DOHH2 (cell line): ENCODE data around the gene TIMM17B.

ENCODE experiments used
- H3F3A ChIP-seq: fragments of 200-600 bp; sonication (generic), shearing (Covaris generic); 2 replicates; pipeline ENCODE4 v1.6.0; 2016; ENCODE audit warnings: antibody characterized with exemption, mild to moderate bottlenecking; ENCODE audit not compliant: control insufficient read depth, insufficient read depth
- H3K27ac ChIP-seq: fragments of 200-600 bp; sonication (generic); 2 replicates; pipeline ENCODE4 v1.5.1; 2014; ENCODE audit warnings: low read depth, mild to moderate bottlenecking, low read length, moderate library complexity
- H3K27me3 ChIP-seq: fragments of 200-600 bp; sonication (generic); 2 replicates; pipeline ENCODE4 v1.6.1; 2014; ENCODE audit warnings: mild to moderate bottlenecking, low read length, mixed read lengths; ENCODE audit not compliant: control insufficient read depth
- H3K36me3 ChIP-seq: fragments of 200-600 bp; sonication (generic); 2 replicates; pipeline ENCODE4 v1.6.1; 2014; ENCODE audit warnings: mild to moderate bottlenecking, low read length, moderate library complexity, mixed read lengths; ENCODE audit not compliant: control insufficient read depth
- H3K4me1 ChIP-seq: fragments of 200-600 bp; sonication (generic); 2 replicates; pipeline ENCODE4 v1.6.1; 2014; ENCODE audit warnings: mild to moderate bottlenecking, low read length, mixed read lengths; ENCODE audit not compliant: control insufficient read depth
- H3K4me2 ChIP-seq: fragments of 200-600 bp; sonication (generic); 2 replicates; pipeline ENCODE4 v1.6.0; 2014; ENCODE audit warnings: mild to moderate bottlenecking, low read length, moderate library complexity
- H3K4me3 ChIP-seq: fragments of 200-600 bp; sonication (generic); 2 replicates; pipeline ENCODE4 v1.5.1; 2014; ENCODE audit warnings: mild to moderate bottlenecking, low read length, mixed read lengths
- H3K79me2 ChIP-seq: fragments of 200-600 bp; sonication (generic); 2 replicates; pipeline ENCODE4 v1.6.1; 2014; ENCODE audit warnings: mild to moderate bottlenecking, low read length, mixed read lengths; ENCODE audit not compliant: control insufficient read depth
- H3K9me2 ChIP-seq: fragments of 200-600 bp; sonication (generic); replicated peaks from 2 replicates; pipeline ENCODE4 v1.6.1; 2014; ENCODE audit warnings: mild to moderate bottlenecking, low read length, mixed read lengths; ENCODE audit not compliant: control insufficient read depth
- H3K9me3 ChIP-seq: fragments of 200-600 bp; sonication (generic); 2 replicates; pipeline ENCODE4 v1.6.1; 2014; ENCODE audit warnings: antibody characterized with exemption, low read length, mixed read lengths; ENCODE audit not compliant: control insufficient read depth, insufficient read depth
- H4K20me1 ChIP-seq: fragments of 200-600 bp; sonication (generic); 2 replicates; pipeline ENCODE4 v1.6.0; 2014; ENCODE audit warnings: low read depth, mild to moderate bottlenecking, antibody characterized with exemption, low read length, moderate library complexity; ENCODE audit not compliant: control insufficient read depth, insufficient read depth
- EZH2phosphoT487 ChIP-seq: fragments of 200-600 bp; sonication (generic); IDR thresholded peaks from 2 replicates; pipeline ENCODE4 v1.6.1; 2017; ENCODE audit warnings: borderline replicate concordance, mild to moderate bottlenecking, antibody characterized with exemption, low read length, moderate library complexity, mixed read lengths
- TF ChIP-seq, protein P1 (sequence below): fragments of 200-600 bp; sonication (generic); IDR thresholded peaks from one replicate; pipeline ENCODE4 v1.5.1; 2014; ENCODE audit warnings: antibody characterized with exemption, mild to moderate bottlenecking, low read depth, low read length; ENCODE audit not compliant: poor library complexity, severe bottlenecking

TIMM17B gene

DNA sequence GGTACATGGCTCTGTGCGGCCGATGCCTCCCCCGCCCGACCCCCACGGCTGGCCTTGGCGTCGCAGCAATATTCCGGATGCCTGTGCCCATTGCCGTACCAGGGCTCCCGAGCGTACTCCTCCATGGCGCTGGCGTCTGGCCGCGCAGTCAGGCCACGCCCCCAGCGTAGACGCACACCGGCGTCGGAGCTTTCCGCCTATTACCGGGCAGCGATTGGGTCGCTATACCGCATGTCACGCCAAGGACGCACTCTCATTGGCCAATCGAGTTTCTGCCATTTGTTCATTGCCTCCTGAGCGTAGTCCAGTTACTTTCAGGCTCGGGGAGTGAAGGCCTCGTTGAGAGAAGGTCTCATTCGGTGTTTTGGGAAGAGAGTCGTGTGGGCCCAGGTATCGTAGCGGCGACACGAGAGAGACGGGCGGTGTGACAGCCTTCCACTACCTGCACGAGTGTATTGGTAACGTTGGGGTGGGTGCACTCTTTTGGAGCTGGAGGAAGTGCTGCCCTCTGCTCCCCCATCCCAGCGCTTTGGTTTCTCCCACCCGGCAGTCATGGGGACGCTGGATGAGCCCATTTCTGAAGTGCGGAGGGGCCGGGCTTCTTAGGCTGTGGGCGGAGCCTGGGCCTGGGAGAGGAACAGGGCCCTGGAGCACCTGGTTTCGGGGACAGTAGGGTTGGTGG is at the start of gene TIMM17B, which contains the start of gene PQBP1:
Gene TIMM17B (minus strand): TSS at position 144 of the 682 bp plus-strand sequence. CDS start 19 bp downstream, at position 125.
Gene PQBP1 (plus strand): TSS at position 306 of the 682 bp plus-strand sequence. CDS start 580 bp downstream, outside the sequence.
- no peak for TF ChIP-seq EZH2phosphoT487
- TF ChIP-seq, protein P1, sequence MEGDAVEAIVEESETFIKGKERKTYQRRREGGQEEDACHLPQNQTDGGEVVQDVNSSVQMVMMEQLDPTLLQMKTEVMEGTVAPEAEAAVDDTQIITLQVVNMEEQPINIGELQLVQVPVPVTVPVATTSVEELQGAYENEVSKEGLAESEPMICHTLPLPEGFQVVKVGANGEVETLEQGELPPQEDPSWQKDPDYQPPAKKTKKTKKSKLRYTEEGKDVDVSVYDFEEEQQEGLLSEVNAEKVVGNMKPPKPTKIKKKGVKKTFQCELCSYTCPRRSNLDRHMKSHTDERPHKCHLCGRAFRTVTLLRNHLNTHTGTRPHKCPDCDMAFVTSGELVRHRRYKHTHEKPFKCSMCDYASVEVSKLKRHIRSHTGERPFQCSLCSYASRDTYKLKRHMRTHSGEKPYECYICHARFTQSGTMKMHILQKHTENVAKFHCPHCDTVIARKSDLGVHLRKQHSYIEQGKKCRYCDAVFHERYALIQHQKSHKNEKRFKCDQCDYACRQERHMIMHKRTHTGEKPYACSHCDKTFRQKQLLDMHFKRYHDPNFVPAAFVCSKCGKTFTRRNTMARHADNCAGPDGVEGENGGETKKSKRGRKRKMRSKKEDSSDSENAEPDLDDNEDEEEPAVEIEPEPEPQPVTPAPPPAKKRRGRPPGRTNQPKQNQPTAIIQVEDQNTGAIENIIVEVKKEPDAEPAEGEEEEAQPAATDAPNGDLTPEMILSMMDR = no peak
- Histone ChIP-seq H3K4me1 (peaks cover 13% of the 10 kb centered on the region), H3K9me2 (no peaks in the 10 kb centered on the region), H3K79me2 (peaks cover 48% of the 10 kb centered on the region), H3K27ac (peak within 1 kb of the TSS; percentile 81), H3K9me3 (no peaks in the 10 kb centered on the region), H3K4me3 (peak within 1 kb of the TSS; percentile 88), H3K4me2 (peak within 1 kb of the TSS; percentile 68), H3K36me3 (peaks cover 20% of the 10 kb centered on the region), H4K20me1 (0 out of 2 replicates have a peak, but pooled peaks cover 3% of the 10 kb centered on the region), H3K27me3 (no peaks in the 10 kb centered on the region), H3F3A (no peaks in the 10 kb centered on the region)

DNA sequence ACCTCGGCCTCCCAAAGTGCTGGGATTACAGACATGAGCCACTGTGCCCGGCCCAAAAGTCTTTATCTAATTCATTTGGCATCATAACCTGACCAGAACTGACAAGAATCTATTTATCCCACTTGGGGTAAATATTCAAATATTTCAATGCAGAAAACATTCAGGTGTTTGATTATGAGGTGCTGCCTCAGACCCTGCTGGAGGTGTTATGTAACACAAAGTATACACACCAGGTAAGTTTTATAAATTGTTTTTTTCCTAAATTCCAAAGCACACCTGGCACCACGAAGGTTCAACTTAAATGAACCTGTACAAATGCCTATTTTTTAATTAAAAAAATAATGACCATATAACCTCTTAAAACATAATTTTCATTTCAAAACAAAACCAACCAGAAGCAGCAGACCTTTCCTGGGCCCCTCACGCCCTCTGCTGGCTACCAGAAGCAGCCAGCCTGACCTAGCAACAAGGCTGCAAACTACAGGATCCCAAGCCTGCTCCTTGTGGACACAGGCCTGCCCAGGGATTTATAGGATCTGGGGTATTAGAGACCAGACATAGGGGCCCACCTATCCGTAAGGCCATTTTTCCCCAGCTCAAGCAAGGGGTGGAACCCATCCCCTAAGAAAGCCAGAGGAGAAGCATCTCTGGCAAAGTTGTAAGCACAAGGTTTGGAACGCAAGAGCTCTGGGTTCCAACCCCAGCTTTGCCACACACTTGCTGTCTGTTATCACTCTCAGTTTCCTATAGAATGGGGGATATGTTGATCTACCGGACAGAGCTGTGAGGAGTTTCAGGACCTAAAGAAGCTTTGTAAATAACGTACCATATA is 48.2 kb upstream of the TIMM17B start:
- Histone ChIP-seq H3K36me3 (peaks cover 18% of the 10 kb centered on the region), H3K9me2 (no peaks in the 10 kb centered on the region), H3K4me1 (peaks cover 25% of the 10 kb centered on the region), H3K9me3 (no peaks in the 10 kb centered on the region), H3K27ac (no peak overlapping the region), H3F3A (no peaks in the 10 kb centered on the region), H3K79me2 (peaks cover 76% of the 10 kb centered on the region), H3K27me3 (no peaks in the 10 kb centered on the region), H4K20me1 (no peaks in the 10 kb centered on the region), H3K4me3 (no peak overlapping the region), H3K4me2 (no peak overlapping the region)
- TF ChIP-seq EZH2phosphoT487 = no peak
- TF ChIP-seq, protein P1 = peak; percentile 66

DNA sequence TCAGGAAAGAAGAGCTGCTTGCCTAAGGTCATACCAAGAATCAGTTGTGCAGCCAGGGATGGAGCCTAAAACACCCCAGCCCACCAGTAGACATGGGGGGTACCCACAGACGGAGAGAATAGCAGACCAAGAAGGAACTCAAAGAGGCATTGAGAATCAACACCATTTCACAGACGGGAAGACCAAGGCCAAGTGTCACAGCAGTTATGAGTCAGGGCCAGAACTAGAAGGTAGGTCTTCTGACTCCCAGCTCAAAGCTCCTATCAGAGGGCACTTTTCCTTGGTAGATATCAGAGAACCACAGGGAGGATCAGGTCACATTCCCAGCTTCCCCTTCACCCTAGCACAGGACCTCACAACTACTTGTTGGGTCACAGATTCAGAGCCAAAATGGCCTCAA is 45.3 kb upstream of the TIMM17B start:
- Histone ChIP-seq H3K79me2 (peaks cover 88% of the 10 kb centered on the region), H3K27ac (no peak overlapping the region), H4K20me1 (no peaks in the 10 kb centered on the region), H3K9me2 (no peaks in the 10 kb centered on the region), H3K4me1 (peaks cover 53% of the 10 kb centered on the region), H3K4me3 (no peak overlapping the region), H3K27me3 (no peaks in the 10 kb centered on the region), H3K4me2 (no peak overlapping the region), H3F3A (peaks cover 10% of the 10 kb centered on the region), H3K9me3 (no peaks in the 10 kb centered on the region), H3K36me3 (peaks cover 38% of the 10 kb centered on the region)
- TF ChIP-seq, protein P1 = no peak
- no peak for TF ChIP-seq EZH2phosphoT487
